ENCODE results near the gene SEH1L.

SEH1L gene

DNA sequence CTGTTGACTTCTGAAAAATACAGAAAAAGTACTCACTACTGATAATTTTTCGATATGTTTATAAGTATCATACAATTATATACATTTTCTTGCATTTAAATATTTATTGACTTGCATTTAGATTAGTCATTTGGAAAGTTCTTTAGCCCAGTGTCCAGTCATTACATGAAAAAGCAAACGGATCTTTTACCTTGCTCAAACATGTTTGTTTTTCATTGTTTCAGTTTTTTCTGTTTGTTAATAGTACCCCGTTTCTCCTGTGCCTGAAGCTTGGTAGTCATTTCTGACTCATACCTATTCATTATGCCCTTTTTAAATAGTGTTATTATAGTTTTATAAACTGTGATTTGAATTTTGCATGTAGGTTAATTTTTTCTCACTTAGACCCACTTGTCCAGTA is 71.5 kb downstream of the SEH1L start:
- DNase-seq (ENCODE audit: low read depth, low spot score) = no peak
- H3K4me3 ChIP-seq (ENCODE audit: low read length) = no peak overlapping the region

DNA sequence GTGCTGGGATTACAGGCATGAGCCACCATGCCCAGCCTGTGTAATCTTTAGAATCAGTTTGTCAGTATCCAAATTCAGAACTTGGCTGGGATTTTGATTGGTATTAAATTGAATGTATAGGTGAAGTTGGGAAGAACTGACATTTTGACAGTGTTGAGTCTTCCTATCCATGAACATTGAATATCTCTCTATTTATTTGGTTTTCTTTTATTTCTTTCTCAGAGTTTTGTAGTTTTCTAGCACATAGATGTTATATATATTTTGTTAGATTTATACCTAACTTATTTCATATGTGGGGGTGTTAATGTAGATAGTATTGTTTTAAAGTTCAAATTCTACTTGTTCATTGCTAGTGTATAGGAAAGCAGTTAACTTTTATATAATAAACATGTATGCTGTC is 74.8 kb downstream of the SEH1L start:
- DNase-seq (ENCODE audit: low read depth, low spot score) = no peak

DNA sequence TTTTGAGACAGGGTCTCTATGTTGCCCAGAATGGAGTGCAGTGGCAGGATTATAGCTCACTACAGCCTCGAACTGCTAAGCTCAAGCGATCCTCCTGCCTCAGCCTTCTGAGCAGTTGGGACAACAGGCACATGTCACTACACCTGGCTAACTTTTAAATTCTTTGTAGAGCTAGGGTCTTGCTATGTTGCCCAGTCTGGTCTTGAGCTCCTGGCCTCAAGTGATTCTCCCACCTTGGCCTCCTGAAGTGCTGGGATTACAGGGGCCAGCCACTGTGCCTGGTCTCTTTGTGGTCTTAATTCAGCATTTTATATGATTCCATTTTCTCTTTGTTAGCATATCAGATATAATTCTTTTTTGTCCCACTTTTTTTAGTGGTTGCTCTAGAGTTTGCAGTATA is 77.4 kb downstream of the SEH1L start:
- H3K4me3 ChIP-seq (ENCODE audit: low read length) = no peak overlapping the region
- no peak for DNase-seq (ENCODE audit: low read depth, low spot score)

More for the DNA sequence above, 74.8 kb downstream of the SEH1L start:
- H3K4me3 ChIP-seq (ENCODE audit: low read length) = no peak overlapping the region

DNA sequence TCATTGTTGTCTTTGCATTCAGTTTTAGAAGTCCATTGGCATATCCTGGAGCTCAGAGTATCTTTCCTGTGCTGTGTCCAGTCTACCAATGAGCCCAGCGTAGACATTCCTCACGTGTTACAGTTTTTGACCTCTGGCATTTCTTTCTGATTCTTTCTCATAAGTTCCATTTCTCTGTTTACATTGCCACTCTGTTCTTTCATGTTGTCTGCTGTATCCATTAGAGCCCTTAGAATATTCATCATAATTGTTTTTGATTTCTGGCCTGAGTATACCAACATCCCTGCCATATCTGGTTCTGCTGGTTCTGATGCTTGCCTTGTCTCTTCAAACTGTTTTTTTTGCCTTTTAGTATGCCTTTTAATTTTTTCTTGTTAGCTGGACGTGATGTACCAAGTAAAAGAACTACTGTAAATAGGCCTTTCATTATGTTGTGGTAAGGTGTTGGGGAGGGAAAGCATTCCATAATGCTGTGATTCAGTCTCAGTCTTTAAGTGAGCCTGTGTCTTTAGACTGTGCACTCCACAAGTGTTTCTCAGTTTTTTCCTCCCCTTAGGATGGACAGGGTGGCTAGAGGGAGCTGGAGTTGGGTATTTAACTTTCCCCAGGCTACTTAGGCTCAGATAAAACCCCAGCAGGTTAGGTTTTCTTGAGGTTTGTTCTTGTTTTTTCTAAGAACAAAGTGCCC is 78.9 kb downstream of the SEH1L start:
- no peak overlapping the region for H3K4me3 ChIP-seq (ENCODE audit: low read length)
- no peak for DNase-seq (ENCODE audit: low read depth, low spot score)

DNA sequence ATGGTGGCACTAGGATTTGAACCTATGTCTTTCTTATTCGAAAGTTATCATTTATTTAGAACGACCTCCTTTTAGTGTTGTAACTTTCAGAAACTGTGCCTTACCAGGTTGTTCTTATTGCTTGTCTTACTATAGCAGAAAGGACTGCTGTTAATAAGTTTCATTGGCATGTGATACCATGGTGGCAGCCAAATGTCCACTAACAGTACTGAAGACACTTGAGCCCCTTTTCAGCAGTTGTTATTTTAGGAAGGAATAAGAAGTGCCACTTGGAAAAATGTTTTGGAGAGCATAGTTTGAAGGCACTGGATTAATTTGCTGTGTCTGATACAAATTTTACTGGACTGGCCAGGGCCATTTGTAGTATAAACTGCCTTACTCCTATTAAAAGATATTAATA is 81.1 kb downstream of the SEH1L start:
- no peak overlapping the region for H3K4me3 ChIP-seq (ENCODE audit: low read length)
- DNase-seq (ENCODE audit: low read depth, low spot score) = no peak

DNA sequence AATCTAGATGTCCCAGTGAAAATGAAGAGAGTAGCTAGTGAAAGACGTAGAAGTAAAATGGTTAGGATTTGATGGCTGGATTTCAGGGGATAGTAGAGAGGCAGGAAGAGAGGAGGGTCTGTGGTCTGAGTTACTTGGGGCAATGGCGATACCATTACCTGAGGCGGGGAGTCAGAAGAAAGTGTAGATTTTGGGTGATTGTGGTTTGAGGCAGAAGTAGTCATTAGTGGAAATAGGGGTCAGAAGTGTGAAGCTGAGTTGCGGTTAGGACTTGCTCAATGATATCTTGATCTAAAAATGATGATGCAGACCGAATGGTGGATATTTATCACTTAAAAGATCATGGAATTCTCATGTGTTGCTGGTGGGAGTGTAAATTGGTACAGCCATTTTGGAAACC is 84.4 kb downstream of the SEH1L start:
- H3K4me3 ChIP-seq (ENCODE audit: low read length) = no peak overlapping the region
- no peak for DNase-seq (ENCODE audit: low read depth, low spot score)

DNA sequence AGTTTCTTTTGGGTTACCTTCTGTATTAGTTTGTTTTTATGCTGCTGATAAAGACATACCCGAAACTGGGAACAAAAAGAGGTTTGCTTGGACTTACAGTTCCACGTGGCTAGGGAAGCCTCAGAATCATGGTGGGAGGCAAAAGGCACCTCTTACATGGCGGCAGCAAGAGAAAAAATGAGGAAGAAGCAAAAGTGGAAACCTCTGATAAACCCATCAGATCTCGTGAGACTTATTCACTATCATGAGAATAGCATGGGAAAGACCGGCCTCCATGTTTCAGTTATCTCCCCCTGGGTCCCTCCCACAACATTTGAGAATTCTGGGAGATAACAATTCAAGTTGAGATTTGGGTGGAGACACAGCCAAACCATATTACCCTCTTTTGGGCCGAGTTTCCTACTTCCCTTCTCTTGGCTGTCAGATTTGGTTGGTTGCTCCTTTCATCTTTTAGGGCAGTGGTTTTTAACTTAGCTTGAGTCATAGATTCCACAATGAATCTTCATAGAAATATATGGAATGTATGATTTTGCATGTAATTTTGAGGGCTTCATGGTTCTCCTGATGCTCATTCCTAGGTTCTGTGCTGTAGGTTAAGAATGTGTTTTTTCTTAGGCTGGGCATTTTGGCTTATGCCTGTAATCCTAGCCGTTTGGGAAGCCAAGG is 87.6 kb downstream of the SEH1L start:
- H3K4me3 ChIP-seq (ENCODE audit: low read length) = no peak overlapping the region
- no peak for DNase-seq (ENCODE audit: low read depth, low spot score)

DNA sequence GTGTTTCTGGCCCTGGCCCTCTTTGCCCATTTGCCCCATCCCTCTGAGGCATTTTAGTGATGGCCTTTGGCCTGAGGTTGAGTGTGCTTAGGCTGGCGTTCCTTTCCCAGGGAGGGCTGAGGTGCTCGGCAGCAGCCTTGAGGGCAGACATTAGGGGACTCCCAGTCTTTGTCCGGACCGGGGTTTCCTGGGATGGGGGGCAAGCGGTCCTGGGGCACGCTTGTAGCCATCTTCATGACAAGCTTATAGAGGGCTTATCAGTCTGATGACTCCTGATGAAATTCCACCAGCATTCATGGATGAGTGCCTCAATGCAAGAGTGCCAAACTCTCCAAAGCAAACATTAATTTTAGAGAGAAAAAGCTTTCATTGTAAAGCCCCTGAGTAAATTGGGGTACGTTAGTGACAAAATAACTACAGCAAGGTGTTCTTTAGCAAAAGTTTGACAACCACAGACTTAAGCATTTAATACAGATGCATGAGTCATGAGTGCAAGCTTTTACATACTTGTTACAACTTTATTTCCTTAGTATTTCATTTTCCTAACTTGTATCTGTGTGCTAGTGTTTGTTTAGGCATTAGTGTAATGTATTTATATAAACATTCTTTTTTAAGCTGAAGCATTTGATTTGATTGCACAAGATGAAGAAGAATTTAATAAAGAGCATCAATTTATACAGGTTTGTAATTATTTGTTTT is 89.0 kb downstream of the SEH1L start:
- H3K4me3 ChIP-seq (ENCODE audit: low read length) = no peak overlapping the region
- DNase-seq (ENCODE audit: low read depth, low spot score) = no peak
